Endothelial cell of umbilical vein (primary cell): Measurements from ENCODE around the gene SOX15. TPM values are rescaled to one million over a fixed set of nuclear protein-coding genes. Genes with fewer than 3 reads are reported as not detected.

Experiments
- BruUV-seq: library from RNA; stranded (reverse); fragments of 400-500 nt; replicated peaks from 2 replicates; lab custom pipeline; 2021; lab: Mats Ljungman, UMichigan
- CTCF ChIA-PET: fragments of 300-600, 350-600 bp; sonication (Branson Sonifier 250); formaldehyde crosslinking; loops from one replicate; lab custom pipeline; 2021; ENCODE audit warnings: antibody characterized with exemption, inconsistent platforms; lab: Charles Lee
- POLR2A ChIA-PET: fragments of 300-600, 350-600 bp; sonication (Branson Sonifier 250); formaldehyde crosslinking; loops from one replicate; lab custom pipeline; 2021; ENCODE audit warnings: antibody characterized with exemption, inconsistent platforms; lab: Charles Lee
- DNase-seq: peaks from one replicate; pipeline ENCODE4 v3.0.0-alpha.2; 2011; ENCODE audit warnings: low read depth, low spot score
- FAIRE-seq: peaks from 2 replicates; lab custom pipeline; 2011; peaks lifted over from hg19 to GRCh38; lab: Jason Lieb, UNC
- H2AFZ ChIP-seq: 2 replicates; pipeline ENCODE4 v1.6.0; 2012; ENCODE audit warnings: low read depth, low read length, control low read depth, inconsistent platforms
- H3K27ac ChIP-seq: 2 replicates; pipeline ENCODE4 v1.5.1; 2011; ENCODE audit warnings: low read depth, mild to moderate bottlenecking, control low read depth, low read length, moderate library complexity; ENCODE audit not compliant: insufficient read depth
- H3K27me3 ChIP-seq, 2 experiments: 2 replicates each; pipeline versions ENCODE4 v1.6.0 to v1.6.1; 2011; ENCODE audit warnings: low read length in 2 of 2, mixed read lengths in 1 of 2; ENCODE audit not compliant: control insufficient read depth in 2 of 2, insufficient read depth in 2 of 2
- H3K36me3 ChIP-seq, 2 experiments: 2 replicates in 1 of 2; 3 replicates in 1 of 2; pipeline ENCODE4 v1.5.1; 2011; ENCODE audit warnings: low read length in 2 of 2, mild to moderate bottlenecking in 1 of 2, moderate library complexity in 1 of 2; ENCODE audit not compliant: control insufficient read depth in 2 of 2, insufficient read depth in 2 of 2; ENCODE audit errors: extremely low read depth in 1 of 2
- H3K4me1 ChIP-seq: 3 replicates; pipeline ENCODE4 v1.5.1; 2011; ENCODE audit warnings: mild to moderate bottlenecking, low read length; ENCODE audit not compliant: control insufficient read depth, insufficient read depth; ENCODE audit errors: extremely low read depth
- H3K4me2 ChIP-seq: 2 replicates; pipeline ENCODE4 v1.6.1; 2011; ENCODE audit warnings: low read length, control low read depth, mixed read lengths; ENCODE audit not compliant: insufficient read depth
- H3K4me3 ChIP-seq, 3 experiments: fragments of 200-600 bp in 1 of 3; sonication (generic), shearing (Covaris generic) in 1 of 3; replicated peaks in 1 of 3; 2 replicates each; pipeline ENCODE4 v1.5.1; 2011 to 2016; ENCODE audit warnings: control low read depth in 3 of 3, low read length in 3 of 3, mild to moderate bottlenecking in 2 of 3, inconsistent platforms in 1 of 3, low read depth in 1 of 3, moderate library complexity in 1 of 3; ENCODE audit not compliant: insufficient read depth in 1 of 3
- H3K79me2 ChIP-seq: 2 replicates; pipeline ENCODE4 v1.6.0; 2012; ENCODE audit warnings: low read length, inconsistent platforms; ENCODE audit not compliant: control insufficient read depth, insufficient read depth
- H3K9ac ChIP-seq: replicated peaks from 2 replicates; pipeline ENCODE3; 2011; ENCODE audit warnings: low read length, control low read depth; ENCODE audit not compliant: insufficient read depth; ENCODE audit errors: extremely low read depth
- H3K9me1 ChIP-seq: replicated peaks from 3 replicates; pipeline ENCODE4 v1.6.0; 2011; ENCODE audit warnings: mild to moderate bottlenecking, low read length; ENCODE audit not compliant: control insufficient read depth, insufficient read depth; ENCODE audit errors: extremely low read depth
- H3K9me3 ChIP-seq: replicated peaks from 2 replicates; pipeline ENCODE4 v1.5.1; 2012; ENCODE audit warnings: low read length, inconsistent platforms; ENCODE audit not compliant: control insufficient read depth, insufficient read depth
- H4K20me1 ChIP-seq: replicated peaks from 2 replicates; pipeline ENCODE3; 2011; ENCODE audit warnings: mild to moderate bottlenecking, low read length; ENCODE audit not compliant: control insufficient read depth, insufficient read depth; ENCODE audit errors: extremely low read depth
- FOS ChIP-seq: IDR thresholded peaks from 2 replicates; pipeline ENCODE4 v1.6.1; 2011; ENCODE audit warnings: mild to moderate bottlenecking, low read length, moderate library complexity, borderline replicate concordance; ENCODE audit not compliant: insufficient read depth
- JUN ChIP-seq: IDR thresholded peaks from 2 replicates; pipeline ENCODE4 v1.6.1; 2011; ENCODE audit warnings: borderline replicate concordance, low read depth; ENCODE audit not compliant: insufficient read length, insufficient read depth
- POLR2AphosphoS5 ChIP-seq: IDR thresholded peaks from 2 replicates; pipeline ENCODE4 v1.6.1; 2012; ENCODE audit warnings: low read depth, mild to moderate bottlenecking, control low read depth, low read length, moderate library complexity; ENCODE audit not compliant: insufficient read depth
- dilution Hi-C: fragments of 300-500 bp; cut with MboI; formaldehyde crosslinking; loops from one replicate; pipeline ENCODE4 v1.15.0; 2019; ENCODE audit warnings: low sequenced_read_pairs; ENCODE audit not compliant: extremely low pct_ligation_motif_present
- intact Hi-C: fragments of 100-400 bp; cut with micrococcal nuclease; formaldehyde crosslinking; loops from one replicate; pipeline ENCODE4 v1.10.0; 2022
- polyA plus RNA-seq, 4 experiments: library from polyadenylated mRNA; depleted of rRNA in 3 of 4; stranded (reverse) in 3 of 4; unstranded in 1 of 4; fragments of >200 nt; gene quantifications; 2 replicates each; pipeline versions ENCODE4 v1.2.1 to v1.2.3, GENCODE V29; 2011 to 2012; ENCODE audit warnings: missing spikeins in 1 of 4
- total RNA-seq: library from RNA; stranded (reverse); gene quantifications from 2 replicates; pipeline ENCODE4 v1.2.3, GENCODE V29; 2021
- TF ChIP-seq, protein P1 (sequence below): IDR thresholded peaks from 2 replicates; pipeline ENCODE4 v1.6.1; 2011; ENCODE audit not compliant: insufficient read depth, insufficient read length

SOX15 gene
- total and polyA plus RNA-seq, 2 donors (not counting 3 experiments of a cell fraction or from before 2014, with no cell fraction given) = 0.26 to 0.46 TPM

DNA sequence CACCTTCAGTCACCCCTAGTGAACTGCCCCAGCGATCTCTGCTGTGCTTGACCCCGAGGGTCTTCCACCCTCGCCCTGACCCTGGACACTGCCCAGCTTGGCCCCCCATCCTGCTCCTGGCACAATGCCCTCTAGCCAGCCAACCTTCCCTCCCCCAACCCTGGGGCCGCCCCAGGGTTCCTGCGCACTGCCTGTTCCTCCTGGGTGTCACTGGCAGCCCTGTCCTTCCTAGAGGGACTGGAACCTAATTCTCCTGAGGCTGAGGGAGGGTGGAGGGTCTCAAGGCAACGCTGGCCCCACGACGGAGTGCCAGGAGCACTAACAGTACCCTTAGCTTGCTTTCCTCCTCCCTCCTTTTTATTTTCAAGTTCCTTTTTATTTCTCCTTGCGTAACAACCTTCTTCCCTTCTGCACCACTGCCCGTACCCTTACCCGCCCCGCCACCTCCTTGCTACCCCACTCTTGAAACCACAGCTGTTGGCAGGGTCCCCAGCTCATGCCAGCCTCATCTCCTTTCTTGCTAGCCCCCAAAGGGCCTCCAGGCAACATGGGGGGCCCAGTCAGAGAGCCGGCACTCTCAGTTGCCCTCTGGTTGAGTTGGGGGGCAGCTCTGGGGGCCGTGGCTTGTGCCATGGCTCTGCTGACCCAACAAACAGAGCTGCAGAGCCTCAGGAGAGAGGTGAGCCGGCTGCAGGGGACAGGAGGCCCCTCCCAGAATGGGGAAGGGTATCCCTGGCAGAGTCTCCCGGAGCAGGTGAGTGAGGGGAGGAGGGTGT lies 31.2 kb downstream of the SOX15 start, which contains the start of gene TNFSF13:
Gene TNFSF13, plus strand, starts transcription at position 207 of the 776 bp plus-strand sequence. Its CDS starts 290 bp downstream, at position 497.
- Histone ChIP-seq H3K27me3 (no peaks in the 10 kb centered on the region), H3K9ac (peak within 1 kb of the TSS; percentile 65), H3K9me1 (no peaks in the 10 kb centered on the region), H3K79me2 (peaks cover 19% of the 10 kb centered on the region), H4K20me1 (no peaks in the 10 kb centered on the region), H3K4me2 (peak within 1 kb of the TSS; percentile 53), H2AFZ (peak within 1 kb of the TSS; percentile 77), H3K27ac (peak within 1 kb of the TSS; percentile 70), H3K9me3 (no peaks in the 10 kb centered on the region), H3K4me1 (peaks cover 34% of the 10 kb centered on the region), H3K4me3 (no peak within 1 kb of the TSS), H3K36me3 (peaks cover 0 to 2% of the 10 kb centered on the region in 2 experiments)
- no TSS peak for BruUV-seq
- intact Hi-C loops = loop anchor here (1.0 kb wide), 1 partner anchor 123 kb away; the partner anchor contains the start of gene TMEM102
- FAIRE-seq = no peak
- dilution Hi-C loops = no loop called here
- TF ChIP-seq JUN (no peak), FOS (no peak), POLR2AphosphoS5 (no peak)
- TF ChIP-seq, protein P1, sequence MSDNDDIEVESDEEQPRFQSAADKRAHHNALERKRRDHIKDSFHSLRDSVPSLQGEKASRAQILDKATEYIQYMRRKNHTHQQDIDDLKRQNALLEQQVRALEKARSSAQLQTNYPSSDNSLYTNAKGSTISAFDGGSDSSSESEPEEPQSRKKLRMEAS = no peak
- CTCF ChIA-PET = interaction anchor here (0.9 to 6.7 kb wide), 14 partner anchors 9 to 513 kb away, joined by 3 to 314 read pairs (median 4); partner anchors contain the start of gene SOX15
- POLR2A ChIA-PET = interaction anchor here (1.1 to 1.8 kb wide), 2 partner anchors 74 to 79 kb away, joined by 3 to 7 read pairs; partner anchors contain the start of genes POLR2A and ZBTB4
- no peak for DNase-seq
